ENCODE data around the gene R3HCC1L. TPM values are rescaled to one million over a fixed set of nuclear protein-coding genes. Genes with fewer than 3 reads are reported as not detected.

R3HCC1L gene
- total RNA-seq, 1 experiment from 2014 or later = 15.9 TPM

DNA sequence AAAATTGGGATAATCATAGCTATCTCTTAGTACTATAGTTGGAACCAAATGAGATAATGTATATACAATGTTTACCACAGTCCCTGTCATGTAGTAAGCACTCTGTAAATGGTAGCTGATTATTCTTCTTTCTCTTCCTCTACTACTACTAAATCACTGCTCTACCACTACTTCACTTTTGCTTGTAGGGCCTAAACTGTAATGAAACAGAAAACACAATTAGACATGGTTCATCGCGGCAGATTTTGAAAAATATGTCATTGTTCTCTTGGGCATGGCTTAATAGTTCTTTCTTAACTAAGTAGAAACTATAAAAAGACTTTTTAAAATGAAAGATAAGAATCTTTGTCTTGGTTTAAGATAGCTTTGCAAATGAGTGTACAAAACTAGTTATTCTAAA lies 34.9 kb downstream of the R3HCC1L start:
- Histone ChIP-seq H3K4me3 (ENCODE audit: low read depth in 2 of 2, low read length in 2 of 2) (no peak overlapping the region), H3K36me3 (ENCODE audit: control insufficient read depth, insufficient read depth, low read length) (peaks cover 11% of the 10 kb centered on the region; the same call in 1 of the 2 replicates), H3K9me3 (ENCODE audit: control insufficient read depth, insufficient read depth, low read depth, low read length) (no peaks in the 10 kb centered on the region), H3K27ac (ENCODE audit: low read length) (no peak overlapping the region), H3K27me3 (ENCODE audit: control insufficient read depth, insufficient read depth, low read length) (no peaks in the 10 kb centered on the region), H3K4me1 (ENCODE audit: control insufficient read depth, insufficient read depth, low read length) (no peaks in the 10 kb centered on the region)
- DNase-seq (ENCODE audit: low read depth, low spot score) (no peak), ATAC-seq (no peak)
- BruUV-seq (replicated peaks) = no TSS peak
- TF ChIP-seq, protein P1, sequence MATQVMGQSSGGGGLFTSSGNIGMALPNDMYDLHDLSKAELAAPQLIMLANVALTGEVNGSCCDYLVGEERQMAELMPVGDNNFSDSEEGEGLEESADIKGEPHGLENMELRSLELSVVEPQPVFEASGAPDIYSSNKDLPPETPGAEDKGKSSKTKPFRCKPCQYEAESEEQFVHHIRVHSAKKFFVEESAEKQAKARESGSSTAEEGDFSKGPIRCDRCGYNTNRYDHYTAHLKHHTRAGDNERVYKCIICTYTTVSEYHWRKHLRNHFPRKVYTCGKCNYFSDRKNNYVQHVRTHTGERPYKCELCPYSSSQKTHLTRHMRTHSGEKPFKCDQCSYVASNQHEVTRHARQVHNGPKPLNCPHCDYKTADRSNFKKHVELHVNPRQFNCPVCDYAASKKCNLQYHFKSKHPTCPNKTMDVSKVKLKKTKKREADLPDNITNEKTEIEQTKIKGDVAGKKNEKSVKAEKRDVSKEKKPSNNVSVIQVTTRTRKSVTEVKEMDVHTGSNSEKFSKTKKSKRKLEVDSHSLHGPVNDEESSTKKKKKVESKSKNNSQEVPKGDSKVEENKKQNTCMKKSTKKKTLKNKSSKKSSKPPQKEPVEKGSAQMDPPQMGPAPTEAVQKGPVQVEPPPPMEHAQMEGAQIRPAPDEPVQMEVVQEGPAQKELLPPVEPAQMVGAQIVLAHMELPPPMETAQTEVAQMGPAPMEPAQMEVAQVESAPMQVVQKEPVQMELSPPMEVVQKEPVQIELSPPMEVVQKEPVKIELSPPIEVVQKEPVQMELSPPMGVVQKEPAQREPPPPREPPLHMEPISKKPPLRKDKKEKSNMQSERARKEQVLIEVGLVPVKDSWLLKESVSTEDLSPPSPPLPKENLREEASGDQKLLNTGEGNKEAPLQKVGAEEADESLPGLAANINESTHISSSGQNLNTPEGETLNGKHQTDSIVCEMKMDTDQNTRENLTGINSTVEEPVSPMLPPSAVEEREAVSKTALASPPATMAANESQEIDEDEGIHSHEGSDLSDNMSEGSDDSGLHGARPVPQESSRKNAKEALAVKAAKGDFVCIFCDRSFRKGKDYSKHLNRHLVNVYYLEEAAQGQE (IDR thresholded peaks at IDR 0.05; ENCODE audit: insufficient read depth in 1 of 2, low read depth in 2 of 2, low read length in 1 of 2) = no peak
- no peak for TF ChIP-seq TCF7L2 (IDR thresholded peaks at IDR 0.05; ENCODE audit: low read depth, low read length)
- no peak for TF ChIP-seq SIN3A (IDR thresholded peaks at IDR 0.05; ENCODE audit: borderline replicate concordance, insufficient read depth, low read depth, low read length)
- TF ChIP-seq POLR2AphosphoS5 (IDR thresholded peaks at IDR 0.05; ENCODE audit: low read depth, low read length) = no peak
- TF ChIP-seq, protein P2, sequence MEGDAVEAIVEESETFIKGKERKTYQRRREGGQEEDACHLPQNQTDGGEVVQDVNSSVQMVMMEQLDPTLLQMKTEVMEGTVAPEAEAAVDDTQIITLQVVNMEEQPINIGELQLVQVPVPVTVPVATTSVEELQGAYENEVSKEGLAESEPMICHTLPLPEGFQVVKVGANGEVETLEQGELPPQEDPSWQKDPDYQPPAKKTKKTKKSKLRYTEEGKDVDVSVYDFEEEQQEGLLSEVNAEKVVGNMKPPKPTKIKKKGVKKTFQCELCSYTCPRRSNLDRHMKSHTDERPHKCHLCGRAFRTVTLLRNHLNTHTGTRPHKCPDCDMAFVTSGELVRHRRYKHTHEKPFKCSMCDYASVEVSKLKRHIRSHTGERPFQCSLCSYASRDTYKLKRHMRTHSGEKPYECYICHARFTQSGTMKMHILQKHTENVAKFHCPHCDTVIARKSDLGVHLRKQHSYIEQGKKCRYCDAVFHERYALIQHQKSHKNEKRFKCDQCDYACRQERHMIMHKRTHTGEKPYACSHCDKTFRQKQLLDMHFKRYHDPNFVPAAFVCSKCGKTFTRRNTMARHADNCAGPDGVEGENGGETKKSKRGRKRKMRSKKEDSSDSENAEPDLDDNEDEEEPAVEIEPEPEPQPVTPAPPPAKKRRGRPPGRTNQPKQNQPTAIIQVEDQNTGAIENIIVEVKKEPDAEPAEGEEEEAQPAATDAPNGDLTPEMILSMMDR (IDR thresholded peaks at IDR 0.05) = no peak
- POLR2A ChIA-PET = interaction anchor here (1.0 kb wide), 1 partner anchor 35 kb away, joined by 3 read pairs; no protein-coding TSS in a partner anchor
- CTCF ChIA-PET = interaction anchor here (0.6 to 0.7 kb wide), 3 partner anchors 77 to 377 kb away, joined by 3 to 7 read pairs (median 5); no protein-coding TSS in a partner anchor
- in situ Hi-C loops (cut with HindIII; ENCODE audit: low pct_unique_long_range_greater_than_20kb, low sequenced_read_pairs) (no loop called here), intact Hi-C loops (cut with micrococcal nuclease; ENCODE audit: unreplicated experiment) (no loop called here)

DNA sequence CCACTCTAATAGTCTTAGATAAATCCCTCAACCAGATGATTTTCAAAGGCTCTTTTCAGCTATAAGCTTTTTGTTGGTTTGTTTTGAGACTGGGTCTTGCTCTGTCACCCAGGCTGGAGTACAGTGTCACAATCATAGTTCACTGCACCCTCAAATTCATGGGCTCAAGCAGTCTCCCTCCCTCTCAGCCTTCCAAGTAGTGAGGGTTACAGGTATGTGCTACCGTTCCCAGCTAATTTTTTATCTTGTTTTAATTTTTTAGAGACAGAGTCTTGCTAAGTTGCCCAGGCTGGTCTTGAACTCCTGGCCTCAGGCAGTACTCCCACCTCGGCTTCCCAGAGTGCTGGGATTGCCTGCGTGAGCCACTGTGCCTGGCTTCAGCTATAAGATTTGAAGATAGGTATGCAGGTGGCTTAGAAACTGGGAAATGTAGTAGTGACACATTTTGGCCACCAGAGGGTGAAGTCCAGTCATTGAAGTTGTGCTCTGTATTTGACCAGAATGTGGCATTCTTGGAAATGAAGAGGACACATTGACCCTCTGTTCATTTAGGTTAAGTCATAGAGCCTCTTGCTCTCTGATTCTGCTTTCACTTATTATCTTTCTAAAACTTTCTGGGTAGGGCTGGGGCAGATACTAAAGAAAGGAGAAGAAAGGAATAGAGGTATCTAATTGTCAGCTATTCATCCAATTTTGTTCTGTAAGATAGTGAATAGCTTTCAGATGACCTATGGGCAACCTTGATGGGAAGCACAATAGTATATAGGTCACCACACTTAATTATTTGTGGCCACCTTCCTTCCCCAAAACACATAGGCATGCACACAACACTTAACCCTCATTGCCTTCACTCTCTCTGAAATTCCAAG lies 36.0 kb downstream of the R3HCC1L start:
- no peak for TF ChIP-seq POLR2AphosphoS5 (IDR thresholded peaks at IDR 0.05; ENCODE audit: low read depth, low read length)
- TF ChIP-seq, protein P2 (IDR thresholded peaks at IDR 0.05) = peak; percentile 91
- H3K9me3 ChIP-seq (ENCODE audit: control insufficient read depth, insufficient read depth, low read depth, low read length) = peaks cover 3% of the 10 kb centered on the region
- H3K4me1 ChIP-seq (ENCODE audit: control insufficient read depth, insufficient read depth, low read length) = no peaks in the 10 kb centered on the region
- in situ Hi-C loops (cut with HindIII; ENCODE audit: low pct_unique_long_range_greater_than_20kb, low sequenced_read_pairs) = no loop called here
- no TSS peak for BruUV-seq (replicated peaks)
- ChIA-PET CTCF (interaction anchor here (0.5 to 2.1 kb wide), 5 partner anchors 139 to 475 kb away, joined by 3 to 17 read pairs (median 3); no protein-coding TSS in a partner anchor), POLR2A (no interaction called here)
- no peak overlapping the region for H3K27ac ChIP-seq (ENCODE audit: low read length)
- intact Hi-C loops (cut with micrococcal nuclease; ENCODE audit: unreplicated experiment) = loop anchor here (1.0 kb wide), 1 partner anchor 139 kb away; no protein-coding TSS in a partner anchor
- peaks cover 9% of the 10 kb centered on the region; the same call in 1 of the 2 replicates for H3K36me3 ChIP-seq (ENCODE audit: control insufficient read depth, insufficient read depth, low read length)
- ATAC-seq (peak; percentile 96), DNase-seq (ENCODE audit: low read depth, low spot score) (peak; percentile 53)
- no peak overlapping the region for H3K4me3 ChIP-seq (ENCODE audit: low read depth in 2 of 2, low read length in 2 of 2)
- no peaks in the 10 kb centered on the region for H3K27me3 ChIP-seq (ENCODE audit: control insufficient read depth, insufficient read depth, low read length)

All from Panc1 (cell line).